ENCODE data around the gene NINL. TPM values are rescaled to one million over a fixed set of nuclear protein-coding genes. Genes with fewer than 3 reads are reported as not detected.

NINL gene
- total and polyA plus RNA-seq, 2 experiments from 2014 or later: 26.4 to 61.3 TPM

GRCh38 chr20:25548613-25549086 is 36.7 kb downstream of the NINL start:
- no peaks in the 10 kb centered on the region for H3K27me3 ChIP-seq
- H3K36me3 ChIP-seq: no peaks in the 10 kb centered on the region
- DNase-seq (ENCODE audit: low read depth in 1 of 2, low spot score in 1 of 2): no peak
- H3K9me3 ChIP-seq (ENCODE audit: low read depth): no peaks in the 10 kb centered on the region
- TF ChIP-seq, protein P1, sequence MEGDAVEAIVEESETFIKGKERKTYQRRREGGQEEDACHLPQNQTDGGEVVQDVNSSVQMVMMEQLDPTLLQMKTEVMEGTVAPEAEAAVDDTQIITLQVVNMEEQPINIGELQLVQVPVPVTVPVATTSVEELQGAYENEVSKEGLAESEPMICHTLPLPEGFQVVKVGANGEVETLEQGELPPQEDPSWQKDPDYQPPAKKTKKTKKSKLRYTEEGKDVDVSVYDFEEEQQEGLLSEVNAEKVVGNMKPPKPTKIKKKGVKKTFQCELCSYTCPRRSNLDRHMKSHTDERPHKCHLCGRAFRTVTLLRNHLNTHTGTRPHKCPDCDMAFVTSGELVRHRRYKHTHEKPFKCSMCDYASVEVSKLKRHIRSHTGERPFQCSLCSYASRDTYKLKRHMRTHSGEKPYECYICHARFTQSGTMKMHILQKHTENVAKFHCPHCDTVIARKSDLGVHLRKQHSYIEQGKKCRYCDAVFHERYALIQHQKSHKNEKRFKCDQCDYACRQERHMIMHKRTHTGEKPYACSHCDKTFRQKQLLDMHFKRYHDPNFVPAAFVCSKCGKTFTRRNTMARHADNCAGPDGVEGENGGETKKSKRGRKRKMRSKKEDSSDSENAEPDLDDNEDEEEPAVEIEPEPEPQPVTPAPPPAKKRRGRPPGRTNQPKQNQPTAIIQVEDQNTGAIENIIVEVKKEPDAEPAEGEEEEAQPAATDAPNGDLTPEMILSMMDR (IDR thresholded peaks at IDR 0.05; ENCODE audit: low read depth, low read length): no peak
- peaks cover 69% of the 10 kb centered on the region for H3K4me1 ChIP-seq (ENCODE audit: low read depth)
- no peak overlapping the region for H3K4me3 ChIP-seq
- H3K27ac ChIP-seq: peak overlapping the region; percentile 93

GRCh38 chr20:25547999-25548398 is 37.3 kb downstream of the NINL start:
- peak overlapping the region; percentile 93 for H3K27ac ChIP-seq
- TF ChIP-seq, protein P1 (IDR thresholded peaks at IDR 0.05; ENCODE audit: low read depth, low read length): no peak
- DNase-seq (ENCODE audit: low read depth in 1 of 2, low spot score in 1 of 2): no peak
- no peaks in the 10 kb centered on the region for H3K27me3 ChIP-seq
- H3K4me1 ChIP-seq (ENCODE audit: low read depth): peaks cover 69% of the 10 kb centered on the region
- H3K36me3 ChIP-seq: no peaks in the 10 kb centered on the region
- no peaks in the 10 kb centered on the region for H3K9me3 ChIP-seq (ENCODE audit: low read depth)
- no peak overlapping the region for H3K4me3 ChIP-seq

DNA sequence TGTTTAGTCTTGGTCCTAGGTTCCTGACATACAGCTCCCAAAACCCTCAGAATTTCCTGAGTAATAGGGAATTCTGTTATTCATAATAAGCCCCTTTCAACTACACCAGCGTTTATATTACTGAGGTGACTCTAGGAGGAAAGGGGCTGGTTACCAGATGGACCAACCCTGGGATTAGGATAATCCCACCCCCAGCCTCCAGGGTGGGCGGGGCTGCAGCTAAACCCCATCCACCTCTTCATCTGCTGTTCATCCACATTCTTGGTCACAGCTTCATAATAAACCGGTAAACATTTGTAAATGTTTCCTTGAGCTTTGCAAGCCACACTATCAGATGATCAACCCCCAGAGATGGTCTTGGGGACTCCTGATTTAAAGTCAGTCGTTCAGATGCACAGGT is 38.3 kb downstream of the NINL start:
- DNase-seq (ENCODE audit: low read depth in 1 of 2, low spot score in 1 of 2): no peak
- Histone ChIP-seq H3K27ac (peak overlapping the region; percentile 93), H3K4me3 (no peak overlapping the region), H3K9me3 (ENCODE audit: low read depth) (no peaks in the 10 kb centered on the region), H3K4me1 (ENCODE audit: low read depth) (peaks cover 64% of the 10 kb centered on the region), H3K36me3 (no peaks in the 10 kb centered on the region), H3K27me3 (no peaks in the 10 kb centered on the region)
- TF ChIP-seq, protein P1 (IDR thresholded peaks at IDR 0.05; ENCODE audit: low read depth, low read length): no peak

DNA sequence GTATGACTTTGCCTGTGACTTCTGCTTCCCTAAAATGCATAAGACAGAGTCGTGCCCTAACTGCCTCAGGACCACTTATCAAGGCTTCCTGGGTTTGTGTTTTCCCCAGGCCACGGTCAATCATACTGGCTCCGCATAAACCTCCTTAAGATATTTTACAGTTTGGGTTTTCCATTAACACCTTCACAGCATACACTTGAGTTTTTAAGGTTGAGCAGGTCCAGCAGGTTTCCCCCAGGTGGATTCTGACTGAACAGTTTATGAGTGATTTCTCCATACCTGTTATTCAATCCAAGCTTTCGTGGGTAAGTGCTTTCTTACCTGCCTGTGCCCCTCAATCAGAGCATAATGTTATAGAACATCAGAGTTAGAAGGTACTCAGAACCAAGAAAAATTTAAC is 39.3 kb downstream of the NINL start:
- Histone ChIP-seq H3K4me1 (ENCODE audit: low read depth) (peaks cover 58% of the 10 kb centered on the region), H3K27ac (peak overlapping the region; percentile 90), H3K36me3 (no peaks in the 10 kb centered on the region), H3K9me3 (ENCODE audit: low read depth) (no peaks in the 10 kb centered on the region), H3K27me3 (no peaks in the 10 kb centered on the region), H3K4me3 (no peak overlapping the region)
- DNase-seq (ENCODE audit: low read depth in 1 of 2, low spot score in 1 of 2): no peak
- TF ChIP-seq, protein P1 (IDR thresholded peaks at IDR 0.05; ENCODE audit: low read depth, low read length): no peak

- peaks cover 58% of the 10 kb centered on the region for H3K4me1 ChIP-seq (ENCODE audit: low read depth)
- no peaks in the 10 kb centered on the region for H3K9me3 ChIP-seq (ENCODE audit: low read depth)
- no peak overlapping the region for H3K4me3 ChIP-seq
- TF ChIP-seq, protein P1 (IDR thresholded peaks at IDR 0.05; ENCODE audit: low read depth, low read length): no peak
- no peaks in the 10 kb centered on the region for H3K27me3 ChIP-seq
- DNase-seq (ENCODE audit: low read depth in 1 of 2, low spot score in 1 of 2): no peak
- H3K27ac ChIP-seq: peak overlapping the region; percentile 90
- no peaks in the 10 kb centered on the region for H3K36me3 ChIP-seq
Measured at GRCh38 chr20:25545171-25545570, 40.2 kb downstream of the NINL start.

DNA sequence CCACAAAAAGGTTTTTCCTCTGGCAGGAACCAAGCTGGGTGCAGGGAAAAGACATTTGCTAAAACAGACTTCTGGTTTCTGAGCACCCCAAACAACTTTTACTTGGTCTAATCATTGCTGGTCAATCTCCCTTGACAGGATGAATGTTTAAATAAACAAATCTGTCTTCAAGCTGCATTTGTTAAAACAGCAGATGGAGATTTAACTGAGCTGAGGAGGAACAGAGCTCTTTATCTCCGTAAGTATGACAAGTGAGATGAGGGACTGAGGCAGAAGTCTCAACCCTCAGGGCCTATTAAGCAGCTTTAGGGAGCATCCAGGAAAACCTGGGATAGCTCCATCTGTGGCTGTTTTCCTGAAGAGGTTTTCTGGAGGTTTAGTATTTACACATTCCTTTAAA is 40.6 kb downstream of the NINL start:
- no peaks in the 10 kb centered on the region for H3K27me3 ChIP-seq
- H3K4me1 ChIP-seq (ENCODE audit: low read depth): peaks cover 58% of the 10 kb centered on the region
- no peak overlapping the region for H3K4me3 ChIP-seq
- no peaks in the 10 kb centered on the region for H3K36me3 ChIP-seq
- H3K27ac ChIP-seq: peak overlapping the region; percentile 90
- DNase-seq (ENCODE audit: low read depth in 1 of 2, low spot score in 1 of 2): peak in 1 of 2 donors; percentile 27
- H3K9me3 ChIP-seq (ENCODE audit: low read depth): no peaks in the 10 kb centered on the region
- TF ChIP-seq, protein P1 (IDR thresholded peaks at IDR 0.05; ENCODE audit: low read depth, low read length): no peak
